HepG2 (cell line): ENCODE measurements around the gene PCDHGA1. TPM values are rescaled to one million over a fixed set of nuclear protein-coding genes. Genes with fewer than 3 reads are reported as not detected.

Experiments used
- BCLAF1 ChIP-seq: fragments of 450-650 bp; IDR thresholded peaks from 2 replicates; pipeline ENCODE4 v1.6.1; 2017; ENCODE audit warnings: mild to moderate bottlenecking
- BHLHE40 ChIP-seq: IDR thresholded peaks from 2 replicates; pipeline ENCODE4 v1.6.1; 2011; ENCODE audit warnings: low read length, improper control_type of control experiment
- CENPT ChIP-seq: sonication (generic); formaldehyde crosslinking; IDR thresholded peaks from 2 replicates; pipeline ENCODE4 v1.8.0; 2022; ENCODE audit warnings: low read depth, mild to moderate bottlenecking, moderate library complexity, missing genetic modification reagents
- DMAP1 ChIP-seq: IDR thresholded peaks from 2 replicates; pipeline ENCODE4 v1.6.1; 2016
- FIP1L1 ChIP-seq: fragments of 200-400 bp; formaldehyde crosslinking; IDR thresholded peaks from 2 replicates; pipeline ENCODE4 v1.6.1; 2018; ENCODE audit warnings: low read depth, mild to moderate bottlenecking, low read length, moderate library complexity, borderline replicate concordance; ENCODE audit not compliant: insufficient read depth
- FOXO1 ChIP-seq: sonication (generic); formaldehyde crosslinking; IDR thresholded peaks from 2 replicates; pipeline ENCODE4 v1.4.0; 2020; ENCODE audit warnings: missing genetic modification reagents
- KDM3A ChIP-seq: IDR thresholded peaks from 2 replicates; pipeline ENCODE4 v1.6.1; 2018; ENCODE audit warnings: low read depth, missing compliant biosample characterization
- NBN ChIP-seq: fragments of 450-650 bp; conservative IDR thresholded peaks from 2 replicates; pipeline ENCODE4 v1.6.1; 2017
- SALL1 ChIP-seq: sonication (generic); formaldehyde crosslinking; IDR thresholded peaks from 2 replicates; pipeline ENCODE4 v1.8.0; 2022; ENCODE audit warnings: mild to moderate bottlenecking, missing genetic modification reagents
- SOX6 ChIP-seq, 2 experiments: fragments of 450-650 bp in 1 of 2; sonication (generic) in 1 of 2; formaldehyde crosslinking in 1 of 2; IDR thresholded peaks; 2 replicates each; pipeline versions ENCODE4 v1.4.0 to v1.6.1; 2017 to 2020; ENCODE audit warnings: antibody characterized with exemption in 1 of 2, mild to moderate bottlenecking in 1 of 2, missing genetic modification reagents in 1 of 2
- XRCC5 ChIP-seq: fragments of 200-400 bp; formaldehyde crosslinking; optimal IDR thresholded peaks from 2 replicates; pipeline ENCODE3; 2017; ENCODE audit warnings: mild to moderate bottlenecking, low read length
- ZNF124 ChIP-seq: sonication (generic); formaldehyde crosslinking; IDR thresholded peaks from 2 replicates; pipeline ENCODE4 v1.4.0; 2020; ENCODE audit warnings: missing genetic modification reagents
- ZNF260 ChIP-seq: sonication (generic); formaldehyde crosslinking; IDR thresholded peaks from 2 replicates; pipeline ENCODE4 v1.4.0; 2020; ENCODE audit warnings: missing genetic modification reagents, low read depth, mild to moderate bottlenecking, borderline replicate concordance
- ZNF589 ChIP-seq: sonication (generic); formaldehyde crosslinking; conservative IDR thresholded peaks from 2 replicates; pipeline ENCODE4 v1.8.0; 2022; ENCODE audit warnings: mild to moderate bottlenecking, moderate library complexity, missing genetic modification reagents
- ZNF761 ChIP-seq: sonication (generic); formaldehyde crosslinking; conservative IDR thresholded peaks from 2 replicates; pipeline ENCODE4 v1.4.0; 2020; ENCODE audit warnings: mild to moderate bottlenecking, missing genetic modification reagents
- ZNF841 ChIP-seq: sonication (generic); formaldehyde crosslinking; IDR thresholded peaks from 2 replicates; pipeline ENCODE4 v1.8.1; 2023; ENCODE audit warnings: missing genetic modification reagents, borderline replicate concordance
- polyA plus RNA-seq, 8 experiments: library from polyadenylated mRNA; depleted of rRNA in 3 of 8; stranded (reverse) in 7 of 8; unstranded in 1 of 8; fragments of >200 nt; fragmentation: Illumina TruSeq in 4 of 8; extraction: Trizol in 4 of 8; gene quantifications; 2 replicates each; pipeline versions ENCODE4 v1.2.1 to v1.2.3, GENCODE V29; 2011 to 2016; ENCODE audit warnings: low read depth in 4 of 8, missing spikeins in 1 of 8, mixed read lengths in 1 of 8; ENCODE audit not compliant: insufficient read depth in 1 of 8
- total RNA-seq, 5 experiments: library from RNA; depleted of rRNA; stranded (reverse); fragments of >200 nt; fragmentation: Illumina TruSeq; extraction: Trizol; gene quantifications; 2 replicates each; pipeline ENCODE4 v1.2.3, GENCODE V29; 2016; ENCODE audit warnings: low read depth in 1 of 5
- TF ChIP-seq, protein P1 (sequence below): sonication (generic); formaldehyde crosslinking; IDR thresholded peaks from one replicate; pipeline ENCODE4 v1.5.1; 2020; ENCODE audit warnings: mild to moderate bottlenecking, missing genetic modification reagents; ENCODE audit errors: not compliant biosample characterization
- TF ChIP-seq, protein P2 (sequence below): IDR thresholded peaks from 2 replicates; pipeline ENCODE4 v1.6.1; 2016; ENCODE audit warnings: missing genetic modification reagents, missing compliant biosample characterization

Gene PCDHGA1
- total and polyA plus RNA-seq, 2 of the 13 experiments (the other 11 are each of a cell fraction or from before 2014, with no cell fraction given) = 0.31 to 0.40 TPM

DNA sequence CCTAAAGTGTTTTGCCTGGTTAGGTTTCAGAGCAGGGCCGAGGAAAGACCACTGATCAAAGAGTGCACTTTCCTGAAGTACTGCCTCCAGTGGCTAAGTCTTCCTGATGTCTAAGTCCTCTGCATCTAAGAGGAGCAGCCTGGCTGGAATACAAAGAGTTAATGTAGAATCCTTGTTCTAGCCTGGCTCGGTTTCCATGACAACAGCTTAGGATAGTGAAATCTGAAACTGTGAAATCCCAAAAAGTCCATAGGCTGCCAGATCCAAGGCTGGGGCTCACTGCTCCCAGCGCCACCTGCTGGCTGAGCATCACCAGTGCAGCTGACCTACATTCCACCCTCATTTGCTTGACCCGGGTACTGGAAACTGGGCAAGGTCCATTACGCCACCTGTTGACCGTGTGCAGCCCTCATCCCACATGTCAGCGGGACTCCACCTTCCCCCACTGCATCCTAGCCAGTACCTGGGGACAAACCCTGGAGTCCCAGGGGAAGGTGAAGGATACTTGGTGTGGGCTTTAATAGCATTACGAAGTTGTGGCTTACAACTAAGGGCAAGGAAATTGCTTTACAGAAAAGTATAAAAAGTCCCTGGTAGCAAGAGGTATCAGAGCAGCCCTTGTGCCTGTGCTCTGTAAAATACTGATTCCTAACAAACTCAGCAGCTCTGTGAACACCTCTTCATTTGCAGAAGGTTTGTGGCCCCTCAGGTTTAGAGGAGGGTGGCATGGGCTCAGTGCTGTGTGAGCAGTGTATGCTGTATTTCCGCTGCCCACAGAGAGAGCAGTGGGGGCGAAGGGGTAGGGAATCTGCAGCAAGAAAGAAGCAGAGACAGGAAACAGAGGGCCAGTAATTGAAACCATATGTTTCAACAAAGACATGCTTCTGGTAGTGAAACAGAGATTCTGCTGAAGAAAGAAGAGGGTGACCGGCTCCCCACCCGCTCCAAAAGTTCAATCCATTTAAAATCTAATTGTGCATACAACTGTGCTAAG, 194.6 kb downstream of the PCDHGA1 start (continued):
- TF ChIP-seq DMAP1 (CRISPR knock-in tag) (no peak), ZNF589 (CRISPR knock-in tag) (no peak), NBN (no peak), XRCC5 (peak; percentile 98), BCLAF1 (no peak), SOX6 (IDR thresholded peaks at IDR 0.05) (no peak), SOX6 (CRISPR knock-in tag; IDR thresholded peaks at IDR 0.05) (peak; percentile 52), FOXO1 (CRISPR knock-in tag) (peak; percentile 78), FIP1L1 (no peak), ZNF124 (CRISPR knock-in tag) (0 out of 2 replicates have a peak, but pooled peaks have one; percentile 33), CENPT (no peak), BHLHE40 (no peak; the same call in 1 of the 2 replicates), ZNF841 (no peak), KDM3A (CRISPR knock-in tag) (0 out of 2 replicates have a peak, but pooled peaks have one; percentile 63), ZNF260 (CRISPR knock-in tag) (no peak), ZNF761 (no peak), SALL1 (CRISPR knock-in tag) (peak; percentile 72)
- TF ChIP-seq, protein P1, sequence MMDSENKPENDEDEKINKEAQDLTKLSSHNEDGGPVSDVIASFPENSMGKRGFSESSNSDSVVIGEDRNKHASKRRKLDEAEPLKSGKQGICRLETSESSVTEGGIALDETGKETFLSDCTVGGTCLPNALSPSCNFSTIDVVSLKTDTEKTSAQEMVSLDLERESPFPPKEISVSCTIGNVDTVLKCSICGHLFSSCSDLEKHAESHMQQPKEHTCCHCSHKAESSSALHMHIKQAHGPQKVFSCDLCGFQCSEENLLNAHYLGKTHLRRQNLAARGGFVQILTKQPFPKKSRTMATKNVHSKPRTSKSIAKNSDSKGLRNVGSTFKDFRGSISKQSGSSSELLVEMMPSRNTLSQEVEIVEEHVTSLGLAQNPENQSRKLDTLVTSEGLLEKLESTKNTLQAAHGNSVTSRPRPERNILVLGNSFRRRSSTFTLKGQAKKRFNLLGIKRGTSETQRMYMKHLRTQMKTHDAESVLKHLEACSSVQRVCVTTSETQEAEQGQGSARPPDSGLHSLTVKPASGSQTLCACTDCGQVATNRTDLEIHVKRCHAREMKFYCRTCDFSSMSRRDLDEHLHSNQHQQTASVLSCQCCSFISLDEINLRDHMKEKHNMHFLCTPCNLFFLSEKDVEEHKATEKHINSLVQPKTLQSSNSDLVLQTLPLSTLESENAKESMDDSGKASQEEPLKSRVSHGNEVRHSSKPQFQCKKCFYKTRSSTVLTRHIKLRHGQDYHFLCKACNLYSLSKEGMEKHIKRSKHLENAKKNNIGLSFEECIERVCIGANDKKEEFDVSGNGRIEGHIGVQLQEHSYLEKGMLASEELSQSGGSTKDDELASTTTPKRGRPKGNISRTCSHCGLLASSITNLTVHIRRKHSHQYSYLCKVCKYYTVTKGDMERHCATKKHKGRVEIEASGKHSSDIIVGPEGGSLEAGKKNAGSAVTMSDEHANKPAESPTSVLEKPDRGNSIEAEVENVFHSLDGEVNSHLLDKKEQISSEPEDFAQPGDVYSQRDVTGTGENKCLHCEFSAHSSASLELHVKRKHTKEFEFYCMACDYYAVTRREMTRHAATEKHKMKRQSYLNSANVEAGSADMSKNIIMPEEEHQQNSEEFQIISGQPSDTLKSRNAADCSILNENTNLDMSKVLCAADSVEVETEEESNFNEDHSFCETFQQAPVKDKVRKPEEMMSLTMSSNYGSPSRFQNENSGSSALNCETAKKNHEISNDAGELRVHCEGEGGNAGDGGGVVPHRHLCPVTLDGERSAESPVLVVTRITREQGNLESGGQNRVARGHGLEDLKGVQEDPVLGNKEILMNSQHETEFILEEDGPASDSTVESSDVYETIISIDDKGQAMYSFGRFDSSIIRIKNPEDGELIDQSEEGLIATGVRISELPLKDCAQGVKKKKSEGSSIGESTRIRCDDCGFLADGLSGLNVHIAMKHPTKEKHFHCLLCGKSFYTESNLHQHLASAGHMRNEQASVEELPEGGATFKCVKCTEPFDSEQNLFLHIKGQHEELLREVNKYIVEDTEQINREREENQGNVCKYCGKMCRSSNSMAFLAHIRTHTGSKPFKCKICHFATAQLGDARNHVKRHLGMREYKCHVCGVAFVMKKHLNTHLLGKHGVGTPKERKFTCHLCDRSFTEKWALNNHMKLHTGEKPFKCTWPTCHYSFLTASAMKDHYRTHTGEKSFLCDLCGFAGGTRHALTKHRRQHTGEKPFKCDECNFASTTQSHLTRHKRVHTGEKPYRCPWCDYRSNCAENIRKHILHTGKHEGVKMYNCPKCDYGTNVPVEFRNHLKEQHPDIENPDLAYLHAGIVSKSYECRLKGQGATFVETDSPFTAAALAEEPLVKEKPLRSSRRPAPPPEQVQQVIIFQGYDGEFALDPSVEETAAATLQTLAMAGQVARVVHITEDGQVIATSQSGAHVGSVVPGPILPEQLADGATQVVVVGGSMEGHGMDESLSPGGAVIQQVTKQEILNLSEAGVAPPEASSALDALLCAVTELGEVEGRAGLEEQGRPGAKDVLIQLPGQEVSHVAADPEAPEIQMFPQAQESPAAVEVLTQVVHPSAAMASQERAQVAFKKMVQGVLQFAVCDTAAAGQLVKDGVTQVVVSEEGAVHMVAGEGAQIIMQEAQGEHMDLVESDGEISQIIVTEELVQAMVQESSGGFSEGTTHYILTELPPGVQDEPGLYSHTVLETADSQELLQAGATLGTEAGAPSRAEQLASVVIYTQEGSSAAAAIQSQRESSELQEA (CRISPR knock-in tag) = no peak
- TF ChIP-seq, protein P2, sequence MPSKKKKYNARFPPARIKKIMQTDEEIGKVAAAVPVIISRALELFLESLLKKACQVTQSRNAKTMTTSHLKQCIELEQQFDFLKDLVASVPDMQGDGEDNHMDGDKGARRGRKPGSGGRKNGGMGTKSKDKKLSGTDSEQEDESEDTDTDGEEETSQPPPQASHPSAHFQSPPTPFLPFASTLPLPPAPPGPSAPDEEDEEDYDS = peak; percentile 50; the same call in 1 of the 2 replicates
